Thoracic aorta (tissue), 2 donors: ENCODE results near the gene TGIF2. TPM values are rescaled to one million over a fixed set of nuclear protein-coding genes. Genes with fewer than 3 reads are reported as not detected.
A peak's percentile ranks its signal among the peaks of the same experiment; 100 is the strongest.

Experiments used
- ATAC-seq: fragments of 150-250 bp; one replicate; pipeline ENCODE4 v1.8.0; 2017; ENCODE audit warnings: low read depth; ENCODE audit not compliant: insufficient number of reproducible peaks, low FRiP score
- DNase-seq: peaks from one replicate; pipeline ENCODE4 v3.0.0-alpha.2; 2020; ENCODE audit warnings: low spot score
- H3K27ac ChIP-seq, 2 donors: fragments of 200-600 bp; sonication (generic); 1 replicate in 1 of 2; 2 replicates in 1 of 2; pipeline ENCODE4 v1.5.1; 2016; ENCODE audit warnings: mild to moderate bottlenecking in 2 of 2, moderate library complexity in 2 of 2
- H3K27me3 ChIP-seq: fragments of 200-600 bp; sonication (generic); replicated peaks from 2 replicates; pipeline ENCODE4 v1.6.0; 2016; ENCODE audit warnings: mild to moderate bottlenecking; ENCODE audit not compliant: insufficient read depth
- H3K36me3 ChIP-seq: fragments of 200-600 bp; sonication (generic); one replicate; pipeline ENCODE4 v1.5.1; 2016
- H3K4me1 ChIP-seq, 2 donors: fragments of 200-600 bp; sonication (generic); 1 replicate in 1 of 2; 2 replicates in 1 of 2; pipeline versions ENCODE4 v1.5.1 to v1.6.0; 2016; ENCODE audit warnings: low read depth in 2 of 2, mild to moderate bottlenecking in 1 of 2; ENCODE audit not compliant: control insufficient read depth in 1 of 2
- H3K4me3 ChIP-seq: fragments of 200-600 bp; sonication (generic); 2 replicates; pipeline ENCODE4 v1.5.1; 2016; ENCODE audit warnings: mild to moderate bottlenecking
- H3K9me3 ChIP-seq: fragments of 200-600 bp; sonication (generic); 2 replicates; pipeline ENCODE4 v1.5.1; 2016
- total RNA-seq, 2 donors: library from RNA; depleted of rRNA; stranded (reverse); fragments of >200 nt; gene quantifications; one replicate each; pipeline versions ENCODE4 v1.1.0 to v1.2.3, GENCODE V29; 2016
- TF ChIP-seq, protein P1 (sequence below): fragments of 200-600 bp; sonication (generic); IDR thresholded peaks from one replicate; pipeline ENCODE4 v1.5.1; 2019; ENCODE audit warnings: antibody characterized with exemption

Gene TGIF2
- total RNA-seq, 2 donors from 2014 or later: 13.4 to 14.2 TPM

DNA sequence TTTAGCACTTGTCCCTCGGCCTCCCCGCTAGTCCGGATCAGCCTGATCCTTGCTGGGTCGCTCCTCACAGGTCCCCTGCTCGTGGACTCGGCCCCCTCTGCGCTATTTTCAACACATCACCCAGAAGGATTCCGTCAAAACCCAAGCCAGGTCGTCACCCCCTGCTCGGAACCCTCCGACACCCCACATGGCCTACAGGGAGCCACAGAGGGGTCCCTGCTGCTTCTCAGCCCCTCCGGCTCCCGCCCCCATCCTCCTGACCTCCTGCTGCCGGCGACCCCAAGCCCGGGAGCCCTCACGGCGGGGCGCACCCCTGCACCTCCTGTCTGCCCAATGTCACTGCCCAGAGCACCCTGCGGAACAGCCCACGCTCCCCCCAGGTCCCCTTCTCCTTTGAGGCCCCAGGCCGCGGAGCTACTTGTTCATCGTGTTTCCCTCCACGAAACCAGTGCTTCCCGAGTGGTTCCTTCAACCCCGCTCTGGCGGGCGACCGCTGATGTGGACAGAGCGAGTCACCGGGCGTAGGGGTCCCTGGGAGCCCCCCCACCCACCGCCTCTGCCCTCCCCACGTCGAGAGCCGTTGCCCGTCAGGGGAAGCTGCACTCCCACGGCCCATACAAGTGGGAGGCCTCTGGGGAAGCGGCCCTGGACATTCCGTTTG is 32.7 kb upstream of the TGIF2 start:
- DNase-seq: no peak
- peak overlapping the region; percentile 95 to 100 for H3K27ac ChIP-seq
- peaks cover 15% of the 10 kb centered on the region for H3K36me3 ChIP-seq
- H3K27me3 ChIP-seq: no peaks in the 10 kb centered on the region
- H3K4me1 ChIP-seq: peaks cover 34 to 67% of the 10 kb centered on the region in 2 donors
- TF ChIP-seq, protein P1, sequence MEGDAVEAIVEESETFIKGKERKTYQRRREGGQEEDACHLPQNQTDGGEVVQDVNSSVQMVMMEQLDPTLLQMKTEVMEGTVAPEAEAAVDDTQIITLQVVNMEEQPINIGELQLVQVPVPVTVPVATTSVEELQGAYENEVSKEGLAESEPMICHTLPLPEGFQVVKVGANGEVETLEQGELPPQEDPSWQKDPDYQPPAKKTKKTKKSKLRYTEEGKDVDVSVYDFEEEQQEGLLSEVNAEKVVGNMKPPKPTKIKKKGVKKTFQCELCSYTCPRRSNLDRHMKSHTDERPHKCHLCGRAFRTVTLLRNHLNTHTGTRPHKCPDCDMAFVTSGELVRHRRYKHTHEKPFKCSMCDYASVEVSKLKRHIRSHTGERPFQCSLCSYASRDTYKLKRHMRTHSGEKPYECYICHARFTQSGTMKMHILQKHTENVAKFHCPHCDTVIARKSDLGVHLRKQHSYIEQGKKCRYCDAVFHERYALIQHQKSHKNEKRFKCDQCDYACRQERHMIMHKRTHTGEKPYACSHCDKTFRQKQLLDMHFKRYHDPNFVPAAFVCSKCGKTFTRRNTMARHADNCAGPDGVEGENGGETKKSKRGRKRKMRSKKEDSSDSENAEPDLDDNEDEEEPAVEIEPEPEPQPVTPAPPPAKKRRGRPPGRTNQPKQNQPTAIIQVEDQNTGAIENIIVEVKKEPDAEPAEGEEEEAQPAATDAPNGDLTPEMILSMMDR: no peak
- ATAC-seq: peak; percentile 0
- peak overlapping the region; percentile 91 for H3K4me3 ChIP-seq
- H3K9me3 ChIP-seq: no peaks in the 10 kb centered on the region

DNA sequence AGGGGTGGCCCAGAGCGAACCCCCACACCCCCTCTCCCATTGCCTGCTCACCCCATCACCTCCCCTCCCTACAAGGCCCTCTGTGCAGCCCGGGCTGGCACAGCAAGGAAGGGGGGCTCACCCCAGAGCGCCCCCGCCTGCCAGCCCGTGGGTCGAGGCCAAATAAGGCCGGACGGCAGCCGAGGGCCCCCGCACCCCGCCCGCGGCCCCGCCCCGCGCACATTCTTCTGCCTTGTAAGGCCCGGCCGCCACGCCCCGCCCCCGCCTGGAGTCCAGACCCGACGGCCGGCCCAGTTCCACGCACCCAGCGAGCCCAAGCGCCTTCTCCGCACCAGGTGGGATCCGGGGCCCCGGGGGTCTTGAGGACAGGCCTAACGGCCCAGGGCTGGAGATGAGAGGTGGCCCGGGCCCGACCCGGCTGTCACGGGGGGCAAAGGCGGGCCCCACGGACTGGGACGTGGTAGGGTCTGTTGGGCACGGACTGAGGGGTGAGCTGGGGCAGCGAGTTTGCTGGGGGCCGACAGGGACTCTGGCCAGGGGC is 32.1 kb upstream of the TGIF2 start, which contains the start of gene MYL9:
TSS of gene MYL9 (plus strand) at position 293 of the 541 bp plus-strand sequence. CDS start 3,366 bp downstream, outside the sequence.
- no peaks in the 10 kb centered on the region for H3K9me3 ChIP-seq
- DNase-seq (peak; percentile 88), ATAC-seq (peak; percentile 51)
- H3K36me3 ChIP-seq: peaks cover 21% of the 10 kb centered on the region
- peak within 1 kb of the TSS; percentile 95 to 100 for H3K27ac ChIP-seq
- H3K4me1 ChIP-seq: peaks cover 33 to 72% of the 10 kb centered on the region in 2 donors
- TF ChIP-seq, protein P1: no peak
- peak within 1 kb of the TSS; percentile 91 for H3K4me3 ChIP-seq
- H3K27me3 ChIP-seq: no peaks in the 10 kb centered on the region

- peak; percentile 10 for ATAC-seq
- Histone ChIP-seq H3K9me3 (no peaks in the 10 kb centered on the region), H3K27me3 (no peaks in the 10 kb centered on the region), H3K4me1 (peaks cover 33 to 73% of the 10 kb centered on the region in 2 donors), H3K27ac (peak overlapping the region; percentile 95 to 100), H3K4me3 (peak overlapping the region; percentile 91), H3K36me3 (peaks cover 21% of the 10 kb centered on the region)
- no peak for DNase-seq
- TF ChIP-seq, protein P1: peak; percentile 62
These were observed 31.5 kb upstream of the TGIF2 start for GRCh38 chr20:36541768-36542488.

DNA sequence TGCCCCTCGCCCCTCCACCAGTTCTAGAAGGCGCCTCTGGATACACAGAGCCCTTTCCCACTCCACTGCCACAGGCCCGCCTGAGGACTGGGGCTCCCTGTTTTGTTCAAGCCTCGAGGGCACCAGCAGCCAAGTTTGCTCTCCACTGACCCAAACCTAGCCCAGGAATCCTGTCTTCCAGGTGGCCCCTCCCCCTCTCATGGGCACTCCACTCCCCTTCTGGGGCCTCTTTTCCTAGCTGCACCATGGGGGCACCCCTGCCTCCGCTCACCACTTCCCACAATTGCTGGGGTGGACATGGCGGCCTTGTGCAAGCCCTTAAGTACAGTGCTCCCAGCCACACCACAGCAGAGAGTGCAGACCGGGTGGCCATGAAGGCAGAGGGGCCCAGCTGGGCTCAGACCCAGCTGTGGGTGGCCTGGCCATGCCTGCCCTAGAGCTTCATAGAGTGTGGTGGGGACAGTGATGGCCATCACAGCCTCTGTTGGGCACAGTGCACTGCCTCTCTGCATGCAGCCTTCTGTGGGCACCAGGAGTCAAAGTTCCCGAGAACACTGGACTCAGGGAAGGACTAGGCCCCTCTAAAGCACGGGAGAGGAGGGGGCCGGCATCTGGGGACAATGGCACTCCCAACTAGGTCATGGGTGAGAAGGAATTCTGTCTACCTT is 30.7 kb upstream of the TGIF2 start:
- H3K27ac ChIP-seq: peak overlapping the region; percentile 95 to 100
- DNase-seq (no peak), ATAC-seq (no peak)
- no peaks in the 10 kb centered on the region for H3K9me3 ChIP-seq
- H3K4me3 ChIP-seq: peak overlapping the region; percentile 91
- H3K27me3 ChIP-seq: no peaks in the 10 kb centered on the region
- TF ChIP-seq, protein P1: no peak
- H3K36me3 ChIP-seq: peaks cover 28% of the 10 kb centered on the region
- peaks cover 29 to 75% of the 10 kb centered on the region in 2 donors for H3K4me1 ChIP-seq
